ENCODE data around the gene VPS13A.
"Not testable (repeated sequence)": the region's sequence is repeated elsewhere in the genome, so short reads cannot be mapped to it uniquely, and the experiment has no call there.

Gene VPS13A

GRCh38 chr9:77391834-77392233 is 214.5 kb downstream of the VPS13A start:
- no peak for TF ChIP-seq CTCF (IDR thresholded peaks at IDR 0.05; ENCODE audit: borderline replicate concordance, insufficient read depth, low read depth, low read length)

GRCh38 chr9:77392328-77392727 is 215.0 kb downstream of the VPS13A start:
- TF ChIP-seq CTCF (IDR thresholded peaks at IDR 0.05; ENCODE audit: borderline replicate concordance, insufficient read depth, low read depth, low read length) = no peak
- no peak overlapping the region for H3K4me3 ChIP-seq (ENCODE audit: low read depth, low read length)

More at GRCh38 chr9:77391834-77392233, 214.5 kb downstream of the VPS13A start:
- H3K4me3 ChIP-seq (ENCODE audit: low read depth, low read length) = no peak overlapping the region

GRCh38 chr9:77398581-77398980 is 221.2 kb downstream of the VPS13A start:
- H3K4me3 ChIP-seq (ENCODE audit: low read depth, low read length) = not testable (repeated sequence)

- TF ChIP-seq CTCF (IDR thresholded peaks at IDR 0.05; ENCODE audit: borderline replicate concordance, insufficient read depth, low read depth, low read length) = no peak
- H3K4me3 ChIP-seq (ENCODE audit: low read depth, low read length) = no peak overlapping the region
These were observed 222.6 kb downstream of the VPS13A start for GRCh38 chr9:77399964-77400363.

- no peak for TF ChIP-seq CTCF (IDR thresholded peaks at IDR 0.05; ENCODE audit: borderline replicate concordance, insufficient read depth, low read depth, low read length)
- no peak overlapping the region for H3K4me3 ChIP-seq (ENCODE audit: low read depth, low read length)
These were observed 225.0 kb downstream of the VPS13A start for GRCh38 chr9:77402286-77402685.

- no peak overlapping the region for H3K4me3 ChIP-seq (ENCODE audit: low read depth, low read length)
- TF ChIP-seq CTCF (IDR thresholded peaks at IDR 0.05; ENCODE audit: borderline replicate concordance, insufficient read depth, low read depth, low read length) = no peak
These were observed 225.9 kb downstream of the VPS13A start for GRCh38 chr9:77403239-77403638.

- not testable (repeated sequence) for H3K4me3 ChIP-seq (ENCODE audit: low read depth, low read length)
These were observed 231.2 kb downstream of the VPS13A start for GRCh38 chr9:77408521-77408920.

- no peak for TF ChIP-seq CTCF (IDR thresholded peaks at IDR 0.05; ENCODE audit: borderline replicate concordance, insufficient read depth, low read depth, low read length)
- no peak overlapping the region for H3K4me3 ChIP-seq (ENCODE audit: low read depth, low read length)
These were observed 240.2 kb downstream of the VPS13A start for GRCh38 chr9:77417566-77417965.
